PFSK-1 (cell line): ENCODE data around the gene ANAPC7.

ENCODE experiments used
- POLR2AphosphoS5 ChIP-seq: IDR thresholded peaks from 2 replicates; pipeline ENCODE4 v1.6.1; 2012; ENCODE audit warnings: low read depth, mild to moderate bottlenecking, control low read depth, low read length, moderate library complexity
- REST ChIP-seq, 2 experiments: IDR thresholded peaks; 2 replicates each; pipeline versions ENCODE4 v1.6.1 to v1.8.0; 2011 to 2012; ENCODE audit warnings: low read depth in 2 of 2, low read length in 2 of 2, control low read depth in 1 of 2, inconsistent platforms in 1 of 2, mild to moderate bottlenecking in 1 of 2, moderate library complexity in 1 of 2; ENCODE audit not compliant: insufficient read depth in 1 of 2
- SIN3A ChIP-seq: IDR thresholded peaks from 2 replicates; pipeline ENCODE4 v1.6.1; 2012; ENCODE audit warnings: mild to moderate bottlenecking, low read length, moderate library complexity, borderline replicate concordance; ENCODE audit not compliant: insufficient read depth
- TAF1 ChIP-seq: IDR thresholded peaks from 2 replicates; pipeline ENCODE4 v1.6.1; 2012; ENCODE audit warnings: low read length, control low read depth, borderline replicate concordance; ENCODE audit not compliant: insufficient read depth

DNA sequence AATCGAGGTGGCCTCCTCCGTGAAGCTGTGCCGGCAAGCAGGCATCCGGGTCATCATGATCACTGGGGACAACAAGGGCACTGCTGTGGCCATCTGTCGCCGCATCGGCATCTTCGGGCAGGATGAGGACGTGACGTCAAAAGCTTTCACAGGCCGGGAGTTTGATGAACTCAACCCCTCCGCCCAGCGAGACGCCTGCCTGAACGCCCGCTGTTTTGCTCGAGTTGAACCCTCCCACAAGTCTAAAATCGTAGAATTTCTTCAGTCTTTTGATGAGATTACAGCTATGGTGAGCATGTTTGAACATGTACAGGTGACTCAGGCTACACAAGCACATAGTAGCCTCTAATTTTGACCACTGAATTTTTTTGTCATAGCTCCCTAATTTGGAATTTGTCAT is 62.8 kb downstream of the ANAPC7 start:
- TF ChIP-seq SIN3A (no peak), POLR2AphosphoS5 (no peak), TAF1 (no peak), REST (IDR thresholded peaks at IDR 0.05; ENCODE audit: insufficient read depth in 1 of 2, low read depth in 2 of 2, low read length in 2 of 2) (no peak)
